Choroid plexus epithelial cell (primary cell): ENCODE data around the gene RTF2.
"Not testable (repeated sequence)": the region's sequence is repeated elsewhere in the genome, so short reads cannot be mapped to it uniquely, and the experiment has no call there.

Source experiments
- DNase-seq: peaks from one replicate; pipeline ENCODE4 v3.0.0-alpha.2; 2010; ENCODE audit warnings: low read depth
- H3K4me3 ChIP-seq: 2 replicates; pipeline ENCODE4 v1.5.1; 2011; ENCODE audit warnings: low read depth, mild to moderate bottlenecking, control low read depth, low read length, moderate library complexity
- TF ChIP-seq, protein P1 (sequence below): conservative IDR thresholded peaks from 2 replicates; pipeline ENCODE4 v1.5.1; 2011; ENCODE audit warnings: low read depth, mild to moderate bottlenecking, control low read depth, inconsistent platforms, low read length, moderate library complexity

Gene RTF2

DNA sequence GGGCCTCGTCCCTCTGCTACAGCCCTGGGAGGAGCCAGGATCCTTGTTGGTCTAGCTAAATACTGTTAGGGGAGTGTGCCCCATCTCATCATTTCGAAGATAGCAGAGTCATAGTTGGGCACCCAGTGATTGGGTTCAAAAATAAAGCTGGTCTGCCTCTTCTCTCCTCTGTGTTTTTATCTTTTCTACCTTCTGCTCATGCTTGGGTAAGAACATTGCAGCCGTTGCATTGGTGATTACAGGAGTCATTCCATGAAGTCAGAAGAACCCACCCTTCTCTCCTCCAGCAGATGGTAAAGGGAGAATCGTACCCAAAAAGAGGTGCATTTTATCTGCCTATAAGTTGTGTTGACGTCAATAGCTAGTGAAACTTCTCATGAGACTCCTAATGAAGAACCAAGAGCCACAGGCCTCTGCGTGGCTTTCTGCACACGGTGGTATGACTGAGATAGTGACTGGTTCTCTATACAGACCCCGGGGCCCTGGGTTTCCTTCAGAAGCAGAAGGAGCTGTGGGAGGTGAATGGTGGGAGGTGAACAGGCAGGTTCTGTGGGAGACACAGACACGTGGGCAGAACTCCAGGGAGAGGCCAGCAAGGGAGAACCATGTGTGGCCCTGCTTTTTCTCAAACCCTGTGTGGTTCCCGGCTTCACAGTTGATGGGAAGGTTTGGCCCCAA, 50.4 kb downstream of the RTF2 start:
- H3K4me3 ChIP-seq = no peak overlapping the region
- DNase-seq = no peak
- TF ChIP-seq, protein P1, sequence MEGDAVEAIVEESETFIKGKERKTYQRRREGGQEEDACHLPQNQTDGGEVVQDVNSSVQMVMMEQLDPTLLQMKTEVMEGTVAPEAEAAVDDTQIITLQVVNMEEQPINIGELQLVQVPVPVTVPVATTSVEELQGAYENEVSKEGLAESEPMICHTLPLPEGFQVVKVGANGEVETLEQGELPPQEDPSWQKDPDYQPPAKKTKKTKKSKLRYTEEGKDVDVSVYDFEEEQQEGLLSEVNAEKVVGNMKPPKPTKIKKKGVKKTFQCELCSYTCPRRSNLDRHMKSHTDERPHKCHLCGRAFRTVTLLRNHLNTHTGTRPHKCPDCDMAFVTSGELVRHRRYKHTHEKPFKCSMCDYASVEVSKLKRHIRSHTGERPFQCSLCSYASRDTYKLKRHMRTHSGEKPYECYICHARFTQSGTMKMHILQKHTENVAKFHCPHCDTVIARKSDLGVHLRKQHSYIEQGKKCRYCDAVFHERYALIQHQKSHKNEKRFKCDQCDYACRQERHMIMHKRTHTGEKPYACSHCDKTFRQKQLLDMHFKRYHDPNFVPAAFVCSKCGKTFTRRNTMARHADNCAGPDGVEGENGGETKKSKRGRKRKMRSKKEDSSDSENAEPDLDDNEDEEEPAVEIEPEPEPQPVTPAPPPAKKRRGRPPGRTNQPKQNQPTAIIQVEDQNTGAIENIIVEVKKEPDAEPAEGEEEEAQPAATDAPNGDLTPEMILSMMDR = no peak

DNA sequence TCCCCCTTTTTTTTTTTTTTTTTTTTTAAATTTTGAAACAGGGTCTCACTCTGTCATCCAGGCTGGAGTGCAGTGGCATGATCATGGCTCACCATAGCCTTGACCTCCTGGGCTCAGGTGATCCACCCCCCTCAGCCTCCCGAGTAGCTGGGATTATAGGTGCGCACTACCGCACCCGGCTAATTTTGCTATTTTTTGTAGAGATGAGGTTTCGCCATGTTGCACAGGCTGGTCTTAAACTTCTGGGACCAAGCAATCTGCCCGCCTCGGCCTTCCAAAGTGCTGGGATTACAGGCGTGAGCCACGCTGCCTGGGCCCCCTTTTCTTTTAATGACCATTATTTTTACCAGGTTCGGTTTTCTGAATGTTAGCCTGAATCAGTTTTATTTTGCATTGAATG, 51.1 kb downstream of the RTF2 start:
- no peak for DNase-seq
- TF ChIP-seq, protein P1 = no peak
- no peak overlapping the region for H3K4me3 ChIP-seq

DNA sequence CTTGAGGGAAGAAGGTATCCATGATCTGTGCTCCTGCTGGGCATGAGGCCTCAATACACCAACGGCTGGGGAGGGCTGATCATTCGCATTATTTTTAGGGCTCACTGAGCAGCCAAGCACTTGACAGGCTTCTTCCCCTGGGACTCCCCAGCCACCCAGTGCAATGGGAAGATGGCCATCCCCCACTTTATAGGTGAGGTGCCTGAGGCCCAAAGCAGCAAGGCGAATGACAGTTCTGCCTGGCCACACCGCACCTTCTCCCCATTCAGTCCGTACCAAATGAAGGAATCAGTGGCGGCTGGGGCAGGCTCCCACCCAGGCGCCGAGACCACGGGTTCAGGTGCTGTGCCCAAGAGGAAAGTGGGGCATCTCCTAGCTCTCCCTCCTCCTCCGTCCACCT, 51.8 kb downstream of the RTF2 start:
- DNase-seq = no peak
- no peak overlapping the region for H3K4me3 ChIP-seq
- TF ChIP-seq, protein P1 = no peak

DNA sequence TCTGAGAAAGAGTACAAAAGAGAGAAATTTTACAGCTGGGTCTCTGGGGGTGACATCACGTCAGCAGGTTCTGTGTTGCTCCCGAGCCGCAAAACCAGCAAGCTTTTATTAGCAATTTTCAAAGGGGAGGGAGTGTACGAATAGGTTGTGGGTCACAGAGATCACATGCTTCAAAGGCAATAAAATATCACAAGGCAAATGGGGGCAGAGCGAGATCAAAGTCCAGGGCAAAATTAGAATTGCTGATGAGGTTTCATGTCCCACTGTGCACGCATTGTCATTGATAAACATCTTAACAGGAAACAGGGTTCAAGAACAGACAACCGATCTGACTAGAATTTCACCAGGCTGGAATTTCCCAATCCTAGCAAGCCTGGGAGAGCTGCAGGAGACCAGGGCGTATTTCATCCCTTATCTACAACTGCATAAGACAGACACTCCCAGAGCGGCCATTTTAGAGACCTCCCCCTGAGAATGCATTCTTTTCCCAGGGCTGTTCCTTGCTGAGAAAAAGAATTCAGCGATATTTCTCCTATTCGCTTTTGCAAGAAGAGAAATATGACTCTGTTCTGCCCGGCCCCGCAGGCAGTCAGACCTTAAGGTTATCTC, 52.4 kb downstream of the RTF2 start:
- H3K4me3 ChIP-seq, DNase-seq: not testable (repeated sequence)

DNA sequence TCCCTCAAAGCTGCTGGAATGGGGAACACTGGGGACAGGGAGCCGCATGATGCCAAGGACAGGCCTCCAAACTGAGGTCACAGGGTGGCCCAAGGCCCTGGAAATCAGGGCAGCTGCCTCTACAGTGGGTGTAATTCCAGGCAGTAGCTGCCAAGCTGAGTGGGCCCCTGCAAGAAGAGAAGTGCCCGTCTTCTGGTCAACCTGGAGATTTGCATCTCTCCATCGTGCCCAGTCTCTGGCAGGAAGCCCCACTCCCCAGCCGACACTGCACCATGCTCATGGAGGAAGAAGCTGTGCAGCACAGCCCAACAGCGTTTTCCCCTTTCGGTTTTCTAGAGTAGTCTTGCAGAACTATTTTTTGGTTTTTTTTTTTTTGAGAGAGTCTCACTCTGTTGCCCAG, 53.9 kb downstream of the RTF2 start:
- H3K4me3 ChIP-seq = no peak overlapping the region
- TF ChIP-seq, protein P1 = no peak
- no peak for DNase-seq

DNA sequence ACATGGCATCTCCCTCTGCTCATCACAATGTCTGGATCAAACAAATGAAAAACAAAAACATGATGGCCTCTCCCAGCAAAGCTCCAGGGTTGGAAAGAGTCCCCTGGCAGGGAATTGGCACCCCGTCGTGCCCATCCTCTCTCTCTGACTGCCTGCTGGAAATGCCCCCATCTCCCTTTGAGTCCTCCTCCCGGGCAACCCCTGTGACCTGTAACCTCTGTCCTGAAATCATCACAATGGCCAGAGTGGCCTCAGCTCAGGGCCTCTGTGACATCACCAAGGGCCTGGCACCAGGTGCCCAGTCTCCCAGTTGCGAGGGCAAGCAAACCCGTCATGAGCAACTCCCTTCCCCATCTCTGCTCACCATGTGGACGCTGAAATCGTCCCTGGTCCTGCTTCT, 56.0 kb downstream of the RTF2 start, which contains the start of gene FAM209A:
FAM209A (plus strand) TSS at position 301 of the 400 bp plus-strand sequence; CDS start at position 366, 65 bp downstream.
- DNase-seq, H3K4me3 ChIP-seq: not testable (repeated sequence)

DNA sequence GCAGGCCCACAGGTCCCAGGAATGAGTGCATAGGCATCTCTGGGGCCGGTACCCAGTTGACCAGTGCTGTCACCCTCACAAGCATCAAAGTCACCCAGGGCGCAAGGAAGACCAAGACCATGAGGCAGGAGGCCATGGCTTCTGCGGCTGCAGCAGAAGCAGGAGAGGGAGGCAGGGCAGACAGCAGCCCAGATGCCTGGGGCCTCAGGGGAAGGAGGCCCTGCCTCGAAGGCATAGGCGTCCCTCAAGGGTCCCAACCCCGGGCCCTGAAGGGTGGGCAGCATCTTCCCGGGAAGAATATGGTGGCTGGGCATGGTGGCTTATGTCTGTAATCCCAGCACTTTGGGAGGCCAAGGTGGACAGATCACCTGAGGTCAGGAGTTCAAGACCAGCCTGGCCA, 59.1 kb downstream of the RTF2 start:
- no peak overlapping the region for H3K4me3 ChIP-seq
- TF ChIP-seq, protein P1 = no peak
- DNase-seq = no peak

DNA sequence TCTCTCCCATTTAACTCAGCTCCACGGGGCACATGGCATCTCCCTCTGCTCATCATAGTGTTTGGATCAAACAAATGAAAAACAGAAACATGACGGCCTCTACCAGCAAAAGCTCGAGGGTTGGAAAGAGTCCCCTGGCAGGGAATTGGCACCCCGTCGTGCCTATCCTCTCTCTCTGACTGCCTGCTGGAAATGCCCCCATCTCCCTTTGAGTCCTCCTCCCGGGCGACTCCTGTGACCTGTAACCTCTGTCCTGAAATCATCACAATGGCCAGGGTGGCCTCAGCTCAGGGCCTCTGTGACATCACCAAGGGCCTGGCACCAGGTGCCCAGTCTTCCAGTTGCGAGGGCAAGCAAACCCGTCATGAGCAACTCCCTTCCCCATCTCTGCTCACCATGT, 64.5 kb downstream of the RTF2 start, which contains the start of gene FAM209B:
FAM209B (plus strand) TSS at position 301 of the 400 bp plus-strand sequence; CDS start at position 397, 96 bp downstream.
- not testable (repeated sequence) for H3K4me3 ChIP-seq, DNase-seq
